Astrocyte (in vitro differentiated cells and primary cell): Measurements from ENCODE around the gene BRICD5. TPM values are rescaled to one million over a fixed set of nuclear protein-coding genes. Genes with fewer than 3 reads are reported as not detected.

ENCODE experiments used
- DNase-seq: peaks from one replicate; pipeline ENCODE4 v3.0.0-alpha.2; 2010; ENCODE audit warnings: low read depth
- FAIRE-seq: peaks from 2 replicates; lab custom pipeline; 2011; peaks lifted over from hg19 to GRCh38; lab: Jason Lieb, UNC
- H2AFZ ChIP-seq: 2 replicates; pipeline ENCODE4 v1.6.0; 2012; ENCODE audit warnings: low read depth, low read length, inconsistent platforms
- H3K27ac ChIP-seq: 2 replicates; pipeline ENCODE4 v1.5.1; 2011; ENCODE audit warnings: low read depth, low read length, inconsistent platforms
- H3K27me3 ChIP-seq: 2 replicates; pipeline ENCODE4 v1.6.0; 2011; ENCODE audit warnings: low read length, inconsistent platforms; ENCODE audit not compliant: insufficient read depth
- H3K36me3 ChIP-seq: 2 replicates; pipeline ENCODE4 v1.5.1; 2011; ENCODE audit warnings: low read length, inconsistent platforms; ENCODE audit not compliant: insufficient read depth
- H3K4me1 ChIP-seq: 2 replicates; pipeline ENCODE4 v1.5.1; 2011; ENCODE audit warnings: low read length, inconsistent platforms; ENCODE audit not compliant: insufficient read depth
- H3K4me2 ChIP-seq: 2 replicates; pipeline ENCODE4 v1.6.0; 2012; ENCODE audit warnings: low read length, inconsistent platforms
- H3K4me3 ChIP-seq: 2 replicates; pipeline ENCODE4 v1.5.1; 2011; ENCODE audit warnings: low read depth, mild to moderate bottlenecking, low read length, inconsistent platforms; ENCODE audit not compliant: insufficient read depth
- H3K79me2 ChIP-seq: 2 replicates; pipeline ENCODE4 v1.6.0; 2012; ENCODE audit warnings: mild to moderate bottlenecking, low read length, inconsistent platforms; ENCODE audit not compliant: insufficient read depth
- H3K9ac ChIP-seq: 2 replicates; pipeline ENCODE4 v1.6.0; 2012; ENCODE audit warnings: mild to moderate bottlenecking, low read length, inconsistent platforms
- H3K9me3 ChIP-seq: 2 replicates; pipeline ENCODE4 v1.5.1; 2012; ENCODE audit warnings: low read depth, mild to moderate bottlenecking, low read length, inconsistent platforms; ENCODE audit not compliant: insufficient read depth
- H4K20me1 ChIP-seq: 2 replicates; pipeline ENCODE4 v1.6.0; 2012; ENCODE audit warnings: low read length, inconsistent platforms; ENCODE audit not compliant: insufficient read depth
- H3K27ac Mint-ChIP-seq: one replicate; pipeline ENCODE4 v1.8.0; 2021; ENCODE audit warnings: mild to moderate bottlenecking, mixed read lengths; ENCODE audit not compliant: unreplicated experiment
- H3K27me3 Mint-ChIP-seq: one replicate; pipeline ENCODE4 v1.8.0; 2021; ENCODE audit warnings: low read depth, mixed read lengths; ENCODE audit not compliant: unreplicated experiment
- H3K36me3 Mint-ChIP-seq: one replicate; pipeline ENCODE4 v1.8.0; 2021; ENCODE audit warnings: low read depth, mixed read lengths; ENCODE audit not compliant: unreplicated experiment
- H3K4me1 Mint-ChIP-seq: one replicate; pipeline ENCODE4 v1.8.0; 2021; ENCODE audit warnings: low read depth, mixed read lengths; ENCODE audit not compliant: unreplicated experiment
- H3K4me3 Mint-ChIP-seq: one replicate; pipeline ENCODE4 v1.8.0; 2021; ENCODE audit warnings: mild to moderate bottlenecking, moderate library complexity, mixed read lengths; ENCODE audit not compliant: unreplicated experiment
- H3K9me3 Mint-ChIP-seq: one replicate; pipeline ENCODE4 v1.8.0; 2021; ENCODE audit warnings: mild to moderate bottlenecking, mixed read lengths; ENCODE audit not compliant: unreplicated experiment
- EZH2 ChIP-seq: IDR thresholded peaks from 2 replicates; pipeline ENCODE4 v1.6.1; 2012; ENCODE audit warnings: mild to moderate bottlenecking, low read length, inconsistent platforms; ENCODE audit not compliant: insufficient read depth
- total RNA-seq: library from RNA; stranded (reverse); gene quantifications from 2 replicates; pipeline ENCODE4 v1.2.1, GENCODE V29; 2021
- TF ChIP-seq, protein P1 (sequence below): IDR thresholded peaks from 2 replicates; pipeline ENCODE4 v1.5.1; 2011; ENCODE audit warnings: low read depth, mild to moderate bottlenecking, inconsistent platforms, low read length, moderate library complexity; ENCODE audit not compliant: insufficient read depth

Gene BRICD5
- total RNA-seq, 1 donor from 2014 or later = 6.4 TPM

GRCh38 chr16:2190659-2191445, 19.8 kb downstream of the BRICD5 start:
- H3K4me2 ChIP-seq = no peak overlapping the region
- no peak overlapping the region for H3K27ac ChIP-seq
- peaks cover 6% of the 10 kb centered on the region for H3K27me3 ChIP-seq
- H2AFZ ChIP-seq = no peak overlapping the region
- Mint-ChIP-seq H3K36me3 (peaks cover 3% of the 10 kb centered on the region), H3K4me1 (no peaks in the 10 kb centered on the region), H3K9me3 (no peaks in the 10 kb centered on the region), H3K4me3 (no peak overlapping the region), H3K27me3 (peaks cover 22% of the 10 kb centered on the region), H3K27ac (no peak overlapping the region)
- H3K4me1 ChIP-seq = no peaks in the 10 kb centered on the region
- H3K4me3 ChIP-seq = no peak overlapping the region
- FAIRE-seq = no peak
- H3K9me3 ChIP-seq = no peaks in the 10 kb centered on the region
- no peaks in the 10 kb centered on the region for H3K36me3 ChIP-seq
- no peaks in the 10 kb centered on the region for H3K79me2 ChIP-seq
- H4K20me1 ChIP-seq = peaks cover 11% of the 10 kb centered on the region
- H3K9ac ChIP-seq = no peak overlapping the region
- DNase-seq = no peak
- TF ChIP-seq, protein P1, sequence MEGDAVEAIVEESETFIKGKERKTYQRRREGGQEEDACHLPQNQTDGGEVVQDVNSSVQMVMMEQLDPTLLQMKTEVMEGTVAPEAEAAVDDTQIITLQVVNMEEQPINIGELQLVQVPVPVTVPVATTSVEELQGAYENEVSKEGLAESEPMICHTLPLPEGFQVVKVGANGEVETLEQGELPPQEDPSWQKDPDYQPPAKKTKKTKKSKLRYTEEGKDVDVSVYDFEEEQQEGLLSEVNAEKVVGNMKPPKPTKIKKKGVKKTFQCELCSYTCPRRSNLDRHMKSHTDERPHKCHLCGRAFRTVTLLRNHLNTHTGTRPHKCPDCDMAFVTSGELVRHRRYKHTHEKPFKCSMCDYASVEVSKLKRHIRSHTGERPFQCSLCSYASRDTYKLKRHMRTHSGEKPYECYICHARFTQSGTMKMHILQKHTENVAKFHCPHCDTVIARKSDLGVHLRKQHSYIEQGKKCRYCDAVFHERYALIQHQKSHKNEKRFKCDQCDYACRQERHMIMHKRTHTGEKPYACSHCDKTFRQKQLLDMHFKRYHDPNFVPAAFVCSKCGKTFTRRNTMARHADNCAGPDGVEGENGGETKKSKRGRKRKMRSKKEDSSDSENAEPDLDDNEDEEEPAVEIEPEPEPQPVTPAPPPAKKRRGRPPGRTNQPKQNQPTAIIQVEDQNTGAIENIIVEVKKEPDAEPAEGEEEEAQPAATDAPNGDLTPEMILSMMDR = no peak
- TF ChIP-seq EZH2 = no peak

DNA sequence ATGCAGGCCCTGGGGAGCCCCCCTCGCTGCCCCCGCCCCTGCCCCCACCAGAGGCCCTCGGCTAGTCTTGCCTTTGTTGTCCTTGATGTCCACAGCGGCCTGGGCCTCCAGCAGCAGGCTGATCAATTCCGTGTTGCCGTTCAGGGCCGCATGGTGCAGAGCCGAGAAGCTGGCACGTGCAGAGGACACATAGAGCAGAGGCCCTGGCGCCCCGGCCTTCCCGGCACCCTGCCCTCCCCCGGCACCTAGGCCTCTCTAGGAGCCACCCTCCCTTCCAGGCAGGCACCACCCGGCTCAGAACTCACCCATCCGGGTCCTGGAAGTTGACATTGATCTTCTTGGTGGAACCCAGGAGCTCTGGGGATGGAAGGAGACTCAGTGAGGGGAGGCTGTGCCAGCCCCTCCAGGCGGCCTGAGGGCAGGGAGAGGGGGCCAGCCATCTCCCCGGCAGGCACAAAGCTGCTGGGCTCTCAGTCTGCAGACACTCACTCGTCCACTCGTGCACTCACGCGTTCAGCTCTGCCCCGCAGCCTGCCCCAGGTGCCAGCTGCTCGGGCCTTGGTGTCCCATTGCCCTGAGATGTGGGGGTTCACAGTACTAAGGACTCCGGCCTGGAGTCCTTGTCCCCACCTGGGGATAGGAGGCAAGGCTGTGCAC, 20.5 kb downstream of the BRICD5 start:
- FAIRE-seq = no peak
- H3K79me2 ChIP-seq = no peaks in the 10 kb centered on the region
- H3K36me3 ChIP-seq = no peaks in the 10 kb centered on the region
- H3K4me3 Mint-ChIP-seq = no peak overlapping the region
- no peak overlapping the region for H3K27ac Mint-ChIP-seq
- peaks cover 6% of the 10 kb centered on the region for H3K27me3 ChIP-seq
- peaks cover 24% of the 10 kb centered on the region for H3K27me3 Mint-ChIP-seq
- no peak overlapping the region for H2AFZ ChIP-seq
- no peak overlapping the region for H3K27ac ChIP-seq
- H3K4me1 Mint-ChIP-seq = no peaks in the 10 kb centered on the region
- H3K9ac ChIP-seq = no peak overlapping the region
- no peak overlapping the region for H3K4me3 ChIP-seq
- no peaks in the 10 kb centered on the region for H3K9me3 Mint-ChIP-seq
- peaks cover 6% of the 10 kb centered on the region for H4K20me1 ChIP-seq
- no peak for DNase-seq
- H3K4me1 ChIP-seq = no peaks in the 10 kb centered on the region
- no peak overlapping the region for H3K4me2 ChIP-seq
- H3K9me3 ChIP-seq = no peaks in the 10 kb centered on the region
- peaks cover 3% of the 10 kb centered on the region for H3K36me3 Mint-ChIP-seq
- TF ChIP-seq, protein P1 = no peak
